K562 (cell line): ENCODE measurements around the gene CPNE9. TPM values are rescaled to one million over a fixed set of nuclear protein-coding genes. Genes with fewer than 3 reads are reported as not detected.

Experiments used
- BCL6 ChIP-seq: fragments of 250-450 bp; sonication (Bioruptor Pico); IDR thresholded peaks from 2 replicates; pipeline ENCODE4 v1.4.0; 2020
- CREB3L1 ChIP-seq: fragments of 450-650 bp; IDR thresholded peaks from 2 replicates; pipeline ENCODE4 v1.6.1; 2014; ENCODE audit warnings: low read depth, mild to moderate bottlenecking, moderate library complexity, borderline replicate concordance
- ELF1 ChIP-seq: fragments of 200-800 bp; sonication (Bioruptor generic); IDR thresholded peaks from 2 replicates; pipeline ENCODE4 v1.6.1; 2016; ENCODE audit warnings: missing genetic modification characterization, missing compliant biosample characterization
- FOS ChIP-seq: IDR thresholded peaks from 3 replicates; pipeline ENCODE4 v1.6.1; 2011; ENCODE audit not compliant: insufficient read length; ENCODE audit errors: extremely low read depth
- HNRNPL ChIP-seq: fragments of 200-400 bp; formaldehyde crosslinking; IDR thresholded peaks from 2 replicates; pipeline ENCODE4 v1.6.1; 2017; ENCODE audit warnings: low read depth, mild to moderate bottlenecking, low read length
- MGA ChIP-seq: fragments of 450-650 bp; IDR thresholded peaks from 2 replicates; pipeline ENCODE4 v1.6.1; 2016; ENCODE audit warnings: mild to moderate bottlenecking, moderate library complexity
- SUPT5H ChIP-seq: fragments of 450-650 bp; IDR thresholded peaks from 2 replicates; pipeline ENCODE4 v1.6.1; 2016
- U2AF1 ChIP-seq: fragments of 200-400 bp; formaldehyde crosslinking; optimal IDR thresholded peaks from 2 replicates; pipeline ENCODE3; 2017; ENCODE audit warnings: mild to moderate bottlenecking, low read depth, low read length, moderate library complexity
- ZNF436 ChIP-seq: fragments of 250-450, 450-650 bp; sonication (Bioruptor Pico); formaldehyde crosslinking; IDR thresholded peaks from 2 replicates; pipeline ENCODE4 v1.7.0; 2020; ENCODE audit warnings: mild to moderate bottlenecking
- ZNF561 ChIP-seq: fragments of 450-650 bp; formaldehyde crosslinking; conservative IDR thresholded peaks from 2 replicates; pipeline ENCODE4 v1.4.0; 2020; ENCODE audit warnings: mild to moderate bottlenecking, moderate library complexity
- ZNF639 ChIP-seq, 2 experiments: fragments of 200-800 bp in 1 of 2; sonication (Bioruptor generic) in 1 of 2; sonication (generic) in 1 of 2; formaldehyde crosslinking in 1 of 2; IDR thresholded peaks in 1 of 2; conservative IDR thresholded peaks in 1 of 2; 2 replicates each; pipeline versions ENCODE4 v1.5.0 to v1.6.1; 2016 to 2020; ENCODE audit warnings: missing compliant biosample characterization in 1 of 2, missing genetic modification characterization in 1 of 2, missing genetic modification reagents in 1 of 2
- polyA plus RNA-seq, 8 experiments: library from polyadenylated mRNA; depleted of rRNA in 4 of 8; stranded (reverse) in 5 of 8; unstranded in 3 of 8; fragments of >200 nt; fragmentation: Nextera tagmentation in 2 of 8; fragmentation: Illumina TruSeq in 1 of 8; extraction: Ambion mirVana in 2 of 8; extraction: Trizol in 1 of 8; gene quantifications; 2 replicates each; pipeline versions ENCODE4 v1.2.1 to v1.2.3, GENCODE V29; 2011 to 2014; ENCODE audit warnings: inconsistent platforms in 1 of 8, missing spikeins in 1 of 8
- total RNA-seq, 7 experiments: library from RNA; depleted of rRNA in 6 of 7; stranded (reverse); fragments of >200 nt in 6 of 7; fragmentation: Illumina TruSeq in 2 of 7; extraction: Trizol in 2 of 7; gene quantifications; 2 replicates each; pipeline versions ENCODE4 v1.2.1 to v1.2.3, GENCODE V29; 2011 to 2021; ENCODE audit warnings: low replicate concordance in 1 of 7

CPNE9 gene
- total and polyA plus RNA-seq, 9 of the 15 experiments (the other 6 are each of a cell fraction or from before 2014, with no cell fraction given), result 0.22 to 0.56 (median 0.29) TPM; not detected in 3

GRCh38 chr3:9731206-9732079, 27.8 kb downstream of the CPNE9 start, which contains the start of gene BRPF1 (continued):
- TF ChIP-seq BCL6 (no peak), SUPT5H (peak; percentile 90), ZNF436 (CRISPR knock-in tag) (no peak), ZNF561 (no peak), ZNF639 (CRISPR knock-in tag; conservative IDR thresholded peaks at IDR 0.05 in 1 of 2, IDR thresholded peaks at IDR 0.05 in 1 of 2) (peak in 1 of 2 experiments; percentile 98; a peak in 2 of 4 replicates), FOS (no peak), HNRNPL (no peak), MGA (no peak; the same call in 1 of the 2 replicates), CREB3L1 (peak; percentile 79; the same call in 1 of the 2 replicates), U2AF1 (peak; percentile 98), ELF1 (tag) (no peak)
